SK-MEL-5 (cell line): ENCODE results near the gene SYTL3. TPM values are rescaled to one million over a fixed set of nuclear protein-coding genes. Genes with fewer than 3 reads are reported as not detected.
A peak's percentile ranks its signal among the peaks of the same experiment; 100 is the strongest.
"Not testable (repeated sequence)": the region's sequence is repeated elsewhere in the genome, so short reads cannot be mapped to it uniquely, and the experiment has no call there.

ENCODE experiments used
- DNase-seq: peaks from one replicate; pipeline ENCODE4 v3.0.0-alpha.2; 2016; ENCODE audit warnings: low read depth, low spot score
- in situ Hi-C: cut with HindIII; loops from 2 replicates; pipeline ENCODE4 v1.10.0; 2016; ENCODE audit warnings: low sequenced_read_pairs, high pct_unique_total_duplicates, low pct_unique_long_range_greater_than_20kb
- total RNA-seq: library from RNA; depleted of rRNA; stranded (reverse); fragments of >200 nt; shearing (Covaris generic); gene quantifications from 2 replicates; pipeline ENCODE4 v1.2.3, GENCODE V29; 2014

SYTL3 gene
- total RNA-seq, 1 experiment from 2014 or later = 0.92 TPM

- DNase-seq = no peak
- in situ Hi-C loops = no loop called here
Measured at GRCh38 chr6:158782432-158783166, 132.7 kb downstream of the SYTL3 start.

GRCh38 chr6:158783167-158783450 is 133.3 kb downstream of the SYTL3 start:
- no peak for DNase-seq
- in situ Hi-C loops = no loop called here

DNA sequence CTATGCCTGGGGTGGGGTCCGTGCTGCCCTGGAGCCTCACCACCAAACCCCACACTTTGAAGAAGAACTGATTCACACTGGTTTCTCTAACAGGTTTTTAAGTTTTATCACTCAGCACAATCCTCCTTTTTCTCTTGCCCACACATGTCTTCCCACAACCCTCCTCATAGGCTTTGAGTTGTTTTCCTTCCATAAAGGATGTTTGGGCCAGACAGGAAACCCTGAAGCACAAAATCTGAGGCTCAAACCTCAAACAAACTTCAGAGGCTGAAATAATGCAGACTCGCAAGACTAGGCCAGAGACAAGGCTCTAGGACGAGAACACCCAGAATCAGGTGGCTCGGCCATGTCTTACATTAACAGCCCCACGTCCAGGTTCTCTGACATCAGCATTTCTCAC is 134.0 kb downstream of the SYTL3 start:
- DNase-seq = no peak
- in situ Hi-C loops = no loop called here

DNA sequence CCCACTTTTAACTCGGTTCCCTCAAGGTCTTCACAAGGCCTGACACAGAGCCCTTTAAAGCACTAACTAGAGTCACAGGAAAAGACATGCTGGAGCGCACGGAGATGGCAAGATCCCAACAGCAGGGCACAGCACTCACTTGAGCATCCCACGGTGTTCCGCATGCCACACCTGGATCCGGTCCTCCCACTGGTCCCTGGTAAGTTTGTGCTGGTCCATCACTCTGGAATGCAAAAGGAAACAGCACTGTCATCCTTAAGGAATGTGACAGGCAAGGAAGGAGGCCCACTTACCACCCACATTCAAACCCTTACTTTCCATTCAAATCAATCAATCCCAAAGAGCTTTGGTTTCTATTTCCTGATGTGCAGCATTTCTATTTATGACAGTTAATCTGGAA is 134.7 kb downstream of the SYTL3 start:
- no peak for DNase-seq
- in situ Hi-C loops = no loop called here

DNA sequence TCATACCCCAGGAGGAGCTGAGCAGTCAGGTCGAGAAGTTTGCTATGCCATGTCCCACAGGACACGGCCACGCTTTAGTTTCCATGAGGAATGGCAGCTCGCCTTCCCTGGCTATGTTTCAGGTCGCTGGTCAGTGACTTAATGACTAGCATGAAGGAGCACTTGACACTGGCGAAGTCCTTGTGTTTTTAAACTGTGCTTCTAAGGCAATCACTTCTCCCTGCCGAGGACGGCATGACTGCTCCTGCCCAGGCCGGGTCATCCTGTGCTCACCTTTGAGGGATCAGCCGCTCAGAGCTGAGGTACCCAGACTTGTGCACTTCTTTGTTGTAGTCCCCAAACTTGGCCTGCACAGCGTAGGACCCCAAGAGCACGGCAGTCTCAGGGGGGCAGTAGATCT is 135.2 kb downstream of the SYTL3 start:
- no peak for DNase-seq
- in situ Hi-C loops = no loop called here

DNA sequence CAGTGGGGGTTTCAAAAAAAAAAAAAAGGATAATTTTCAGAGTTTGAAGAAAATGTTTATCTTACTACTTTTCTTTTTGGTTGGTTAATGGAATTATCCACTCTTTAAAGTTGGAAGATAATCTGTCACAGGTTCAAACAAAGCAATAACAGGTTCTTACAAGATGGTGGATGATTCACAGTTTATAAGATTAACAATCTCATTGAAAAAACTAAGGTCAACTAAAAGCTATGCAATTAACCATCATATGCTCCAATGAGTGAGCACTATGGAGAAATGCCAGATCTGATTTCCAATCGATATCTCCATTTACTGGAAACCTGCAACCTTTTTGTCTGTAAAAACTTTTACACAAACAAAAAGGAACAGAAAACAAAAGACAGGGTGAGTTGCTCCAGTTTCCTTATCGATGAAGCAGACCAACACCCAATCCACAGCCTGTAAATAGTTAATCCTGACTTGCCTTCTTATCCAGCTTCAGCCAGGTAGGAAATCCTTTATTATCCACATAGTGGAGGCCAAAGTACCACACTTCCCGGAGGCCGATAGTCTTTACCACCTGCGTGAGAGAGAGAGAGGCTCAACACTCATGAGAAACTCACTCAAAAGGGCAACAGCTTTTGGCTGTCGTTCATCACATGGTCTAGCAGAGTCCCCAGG is 136.9 kb downstream of the SYTL3 start:
- in situ Hi-C loops = no loop called here
- no peak for DNase-seq

DNA sequence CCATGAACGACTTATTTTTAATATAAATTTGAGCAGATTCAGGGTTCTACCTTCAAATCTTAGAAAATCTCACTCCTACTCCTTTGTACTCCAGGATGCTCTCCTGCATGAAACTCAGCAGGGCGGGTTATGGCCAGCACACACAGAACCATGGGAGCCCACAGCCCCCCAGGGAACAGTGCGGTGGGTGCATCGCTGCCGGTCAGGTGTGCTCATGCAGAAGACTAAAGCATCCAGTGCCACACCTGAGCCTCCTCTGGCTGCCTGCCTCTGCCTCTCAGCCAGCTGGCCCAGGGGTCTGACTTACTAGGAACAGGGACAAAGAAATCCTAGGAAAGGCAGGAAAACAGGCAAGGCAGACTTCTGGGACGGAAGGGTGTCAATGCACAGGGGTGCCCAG is 137.5 kb downstream of the SYTL3 start:
- in situ Hi-C loops = no loop called here
- no peak for DNase-seq

- no peak for DNase-seq
- in situ Hi-C loops = no loop called here
Measured at GRCh38 chr6:158789115-158789917, 139.5 kb downstream of the SYTL3 start.

- DNase-seq = no peak
- in situ Hi-C loops = no loop called here
Measured at GRCh38 chr6:158791274-158791855, 141.5 kb downstream of the SYTL3 start.

- DNase-seq, in situ Hi-C loops: not testable (repeated sequence)
Measured at GRCh38 chr6:158792505-158792904, 142.7 kb downstream of the SYTL3 start.

- in situ Hi-C loops = no loop called here
- peak; percentile 61 for DNase-seq
Measured at GRCh38 chr6:158793432-158793831, 143.6 kb downstream of the SYTL3 start.

GRCh38 chr6:158795516-158795915 is 145.7 kb downstream of the SYTL3 start:
- in situ Hi-C loops = no loop called here
- no peak for DNase-seq

- in situ Hi-C loops = no loop called here
Measured at GRCh38 chr6:158796353-158796752, 146.5 kb downstream of the SYTL3 start.

DNA sequence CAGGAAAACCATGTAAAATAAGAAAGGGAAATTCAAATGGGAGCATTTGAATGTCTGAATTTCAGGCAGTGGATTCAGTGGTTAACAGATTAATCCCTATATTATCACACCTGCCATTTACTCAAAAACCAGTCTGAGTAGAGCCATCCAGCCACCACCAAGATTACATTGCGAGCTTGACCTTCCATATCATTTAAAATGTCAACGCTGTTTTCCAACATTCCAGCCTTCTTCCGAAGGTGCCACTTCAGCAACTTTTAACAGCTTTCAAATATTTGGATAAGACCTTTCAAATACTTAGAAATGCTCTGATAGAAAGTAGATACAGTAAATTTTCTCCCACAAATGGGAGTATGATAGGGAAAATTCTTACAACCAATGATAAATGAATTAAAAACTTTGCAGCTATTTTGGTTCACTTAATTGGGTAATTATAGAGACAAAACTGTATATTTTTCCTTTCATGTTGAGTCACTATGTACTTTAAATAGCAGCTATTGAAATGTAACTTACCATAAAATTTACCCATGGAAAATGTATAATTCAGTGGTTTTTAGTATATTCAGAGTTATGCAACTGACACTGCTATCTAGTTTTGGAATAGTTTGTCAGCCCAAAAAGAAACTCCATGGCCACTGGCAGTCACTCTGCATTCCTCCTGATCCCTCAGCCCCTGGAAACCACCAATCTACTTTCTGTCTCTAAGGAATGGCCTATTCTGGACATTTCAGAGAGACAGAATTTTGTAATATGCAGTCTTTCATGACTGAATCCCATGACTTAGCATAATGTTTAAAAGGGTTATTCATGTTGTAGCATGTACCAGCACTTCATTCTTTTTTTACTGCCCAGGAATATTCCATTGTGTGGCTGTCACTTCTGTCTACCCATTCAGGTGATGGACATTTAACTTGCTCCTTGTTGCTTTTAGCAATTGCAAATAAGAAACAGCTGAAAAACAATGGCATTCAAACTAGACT is 147.8 kb downstream of the SYTL3 start:
- in situ Hi-C loops = no loop called here
- DNase-seq = no peak

More at GRCh38 chr6:158796353-158796752, 146.5 kb downstream of the SYTL3 start:
- DNase-seq = no peak

- no peak for DNase-seq
- in situ Hi-C loops = no loop called here
Measured at GRCh38 chr6:158798311-158798710, 148.5 kb downstream of the SYTL3 start.

DNA sequence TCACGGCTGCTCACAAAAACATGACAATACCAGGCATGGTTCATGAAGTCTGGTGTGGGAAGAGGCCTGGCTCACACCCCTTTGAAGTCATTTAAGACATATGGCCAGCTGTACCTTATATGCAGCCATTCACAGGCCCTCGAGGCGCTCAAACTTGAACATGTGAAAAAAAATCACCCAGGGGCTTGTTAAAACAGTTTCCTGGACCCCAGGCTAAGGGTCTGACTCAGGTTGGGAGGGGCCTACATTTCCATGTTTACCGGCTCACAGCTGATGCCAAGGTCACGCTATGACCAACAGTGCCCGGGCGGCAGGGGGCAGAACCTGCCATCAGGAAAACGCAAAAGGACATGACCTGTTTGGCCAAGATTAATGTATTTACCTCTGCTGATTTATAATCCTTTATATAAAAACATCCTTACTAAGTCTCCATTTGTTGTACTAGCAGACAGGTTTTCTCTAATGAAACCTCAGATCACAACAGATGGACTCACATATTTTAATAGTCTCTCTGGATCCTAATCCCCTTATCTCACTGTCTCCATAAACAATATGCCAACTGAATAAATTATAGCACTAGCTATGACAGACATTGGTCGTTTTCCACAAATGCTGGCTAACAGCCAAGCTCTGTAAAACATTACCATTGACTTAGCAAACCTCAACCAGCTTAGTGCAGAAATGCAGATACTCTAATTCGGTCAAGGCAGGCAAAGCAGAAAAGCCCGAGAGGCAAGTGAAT is 149.4 kb downstream of the SYTL3 start:
- peak; percentile 10 for DNase-seq
- in situ Hi-C loops = no loop called here
